Measurements from ENCODE around the gene PROCA1. TPM values are rescaled to one million over a fixed set of nuclear protein-coding genes. Genes with fewer than 3 reads are reported as not detected.
A peak's percentile ranks its signal among the peaks of the same experiment; 100 is the strongest.

PROCA1 gene
- total and polyA plus RNA-seq, 2 of the 8 experiments (the other 6 are each of a cell fraction or from before 2014, with no cell fraction given), result 21.2 to 26.3 TPM

GRCh38 chr17:28720247-28720996 is 8.7 kb upstream of the PROCA1 start (continued):
- no peak for TF ChIP-seq CEBPB (IDR thresholded peaks at IDR 0.05; ENCODE audit: low read depth, low read length)
- no peak for TF ChIP-seq ASH2L (IDR thresholded peaks at IDR 0.05; ENCODE audit: low read length)
- no peak for TF ChIP-seq CBX8 (IDR thresholded peaks at IDR 0.05; ENCODE audit: borderline replicate concordance, low read depth, low read length)
- TF ChIP-seq TBP (IDR thresholded peaks at IDR 0.05; ENCODE audit: low read depth, low read length), result no peak
- no peak for TF ChIP-seq EP300 (IDR thresholded peaks at IDR 0.05; ENCODE audit: borderline replicate concordance in 1 of 2, low read depth in 2 of 2, low read length in 2 of 2)
- TF ChIP-seq EGR1 (IDR thresholded peaks at IDR 0.05; ENCODE audit: borderline replicate concordance, low read depth, low read length), result no peak
- no peak for TF ChIP-seq USF2 (IDR thresholded peaks at IDR 0.05; ENCODE audit: low read length)
- TF ChIP-seq PHF8 (conservative IDR thresholded peaks at IDR 0.05; ENCODE audit: low read depth, low read length), result 0 out of 2 replicates have a peak, but pooled peaks have one; percentile 9
- TF ChIP-seq SAP30 (IDR thresholded peaks at IDR 0.05; ENCODE audit: insufficient read depth, insufficient replicate concordance, low read length), result no peak
- TF ChIP-seq RNF2 (IDR thresholded peaks at IDR 0.05; ENCODE audit: borderline replicate concordance, low read depth, low read length, missing control alignments, poor library complexity, severe bottlenecking), result no peak
- TF ChIP-seq BCL11A (IDR thresholded peaks at IDR 0.05; ENCODE audit: low read depth in 2 of 2, low read length in 2 of 2), result no peak
- TF ChIP-seq ATF3 (IDR thresholded peaks at IDR 0.05; ENCODE audit: insufficient read depth, low read depth, low read length), result no peak
- no peak for TF ChIP-seq SIX5 (IDR thresholded peaks at IDR 0.05; ENCODE audit: low read depth, low read length)
- TF ChIP-seq SRF (IDR thresholded peaks at IDR 0.05; ENCODE audit: low read depth, low read length), result no peak
- TF ChIP-seq HDAC6 (IDR thresholded peaks at IDR 0.05; ENCODE audit: low read depth, low read length), result no peak
- TF ChIP-seq JUN (IDR thresholded peaks at IDR 0.05; ENCODE audit: low read depth, low read length), result no peak
- TF ChIP-seq TEAD4 (IDR thresholded peaks at IDR 0.05; ENCODE audit: low read depth, low read length), result no peak
- TF ChIP-seq E2F6 (IDR thresholded peaks at IDR 0.05), result no peak
- TF ChIP-seq POLR2AphosphoS5 (IDR thresholded peaks at IDR 0.05; ENCODE audit: low read depth, low read length), result peak; percentile 25; the same call in 1 of the 2 replicates
